ENCODE data around the gene RAB41. TPM values are rescaled to one million over a fixed set of nuclear protein-coding genes. Genes with fewer than 3 reads are reported as not detected.
"Not testable (repeated sequence)": the region's sequence is repeated elsewhere in the genome, so short reads cannot be mapped to it uniquely, and the experiment has no call there.

The RAB41 gene
- total RNA-seq = under 1 TPM in 1 of 2 donors, not detected in 1; 0.34 TPM
- long read RNA-seq = 0 reads

GRCh38 chrX:70281951-70282350, at the start of gene RAB41:
Gene RAB41, plus strand, starts transcription at chrX:70282172. Its CDS starts 46 bp downstream, at chrX:70282218.
- intact Hi-C loops (cut with DNase I, micrococcal nuclease) = no loop called here
- no peak for ATAC-seq
- DNase-seq = no peak

- no peak for ATAC-seq
- intact Hi-C loops (cut with DNase I, micrococcal nuclease) = no loop called here
- no peak for DNase-seq
Observed at GRCh38 chrX:70234355-70234754, 47.6 kb upstream of the RAB41 start, which contains the start of gene AWAT1. Gene AWAT1, plus strand, starts transcription at chrX:70234655. Its CDS starts 41 bp downstream, at chrX:70234696.

- intact Hi-C loops (cut with DNase I, micrococcal nuclease) = no loop called here
- DNase-seq (no peak), ATAC-seq (no peak)
Observed at GRCh38 chrX:70240751-70241150, 41.2 kb upstream of the RAB41 start.

- DNase-seq (no peak), ATAC-seq (no peak)
- intact Hi-C loops (cut with DNase I, micrococcal nuclease) = no loop called here
Observed at GRCh38 chrX:70241501-70241900, 40.5 kb upstream of the RAB41 start.

DNA sequence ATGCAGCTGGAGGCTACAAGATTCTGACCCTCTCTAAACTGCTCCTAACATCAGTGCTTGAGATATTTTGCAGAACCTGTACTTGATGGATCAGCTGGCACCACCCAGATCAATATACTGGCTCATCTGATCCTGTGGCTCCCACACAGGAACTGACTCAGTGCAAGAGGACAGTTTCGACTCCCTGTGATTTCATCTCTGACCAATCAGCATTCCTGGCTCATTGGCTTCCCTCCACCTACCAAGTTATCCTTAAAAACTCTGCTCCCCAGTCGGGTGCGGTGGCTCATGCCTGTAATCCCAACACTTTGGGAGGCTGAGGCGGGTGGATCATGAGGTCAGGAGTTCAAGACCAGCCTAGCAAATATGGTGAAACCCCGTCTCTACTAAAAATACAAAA, 38.4 kb upstream of the RAB41 start:
- intact Hi-C loops (cut with DNase I, micrococcal nuclease); DNase-seq; ATAC-seq: not testable (repeated sequence)

GRCh38 chrX:70244881-70245280, 37.1 kb upstream of the RAB41 start:
- ATAC-seq (no peak), DNase-seq (no peak)
- intact Hi-C loops (cut with DNase I, micrococcal nuclease) = no loop called here

- DNase-seq (no peak), ATAC-seq (peak; percentile 32)
- intact Hi-C loops (cut with DNase I, micrococcal nuclease) = no loop called here
Observed at GRCh38 chrX:70247252-70247651, 34.7 kb upstream of the RAB41 start.

GRCh38 chrX:70252491-70252890, 29.5 kb upstream of the RAB41 start:
- intact Hi-C loops (cut with DNase I, micrococcal nuclease) = no loop called here
- DNase-seq (no peak), ATAC-seq (no peak)

- no peak for ATAC-seq
- intact Hi-C loops (cut with DNase I, micrococcal nuclease) = no loop called here
- DNase-seq = no peak
Observed at GRCh38 chrX:70253377-70254062, 28.5 kb upstream of the RAB41 start.

DNA sequence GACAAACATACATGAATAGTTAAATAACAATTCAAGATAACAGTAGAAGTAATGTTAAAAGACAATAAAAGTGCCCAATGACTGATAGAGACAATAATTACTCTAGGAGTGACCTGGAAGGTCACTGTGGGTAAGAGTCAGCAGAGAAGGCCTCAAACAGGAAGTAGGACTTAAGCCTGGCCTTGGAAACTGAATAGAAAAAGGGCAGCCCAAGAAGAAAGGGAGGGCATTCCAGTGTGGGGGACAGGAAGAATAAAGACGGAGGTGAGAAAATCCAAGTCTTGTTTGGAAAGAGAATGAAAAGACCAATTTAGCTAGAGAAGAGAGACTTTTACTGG, 27.9 kb upstream of the RAB41 start:
- intact Hi-C loops (cut with DNase I, micrococcal nuclease) = no loop called here
- DNase-seq (no peak), ATAC-seq (no peak)

DNA sequence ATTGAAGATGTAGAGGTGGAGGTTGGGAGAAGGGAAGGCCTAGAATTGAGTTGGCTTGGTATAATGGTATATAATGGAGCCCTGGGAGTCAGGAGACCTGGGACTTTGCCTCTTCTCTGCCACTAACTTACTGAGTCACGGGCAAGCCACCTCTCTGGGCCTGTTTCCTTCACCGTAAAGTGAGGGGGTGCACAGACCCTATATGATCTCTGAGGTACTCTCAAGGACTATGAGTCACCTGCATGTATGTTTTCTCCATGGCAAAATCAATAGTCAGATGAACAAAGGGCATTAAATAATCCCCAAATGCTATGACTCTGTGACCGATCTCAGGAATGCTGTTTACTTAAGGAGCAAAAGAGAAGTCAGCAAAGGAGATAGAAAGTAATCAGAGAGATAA, 27.1 kb upstream of the RAB41 start:
- no peak for DNase-seq
- ATAC-seq = no peak
- intact Hi-C loops (cut with DNase I, micrococcal nuclease) = no loop called here

- ATAC-seq (no peak), DNase-seq (no peak)
- intact Hi-C loops (cut with DNase I, micrococcal nuclease) = no loop called here
Observed at GRCh38 chrX:70255452-70255851, 26.5 kb upstream of the RAB41 start.

DNA sequence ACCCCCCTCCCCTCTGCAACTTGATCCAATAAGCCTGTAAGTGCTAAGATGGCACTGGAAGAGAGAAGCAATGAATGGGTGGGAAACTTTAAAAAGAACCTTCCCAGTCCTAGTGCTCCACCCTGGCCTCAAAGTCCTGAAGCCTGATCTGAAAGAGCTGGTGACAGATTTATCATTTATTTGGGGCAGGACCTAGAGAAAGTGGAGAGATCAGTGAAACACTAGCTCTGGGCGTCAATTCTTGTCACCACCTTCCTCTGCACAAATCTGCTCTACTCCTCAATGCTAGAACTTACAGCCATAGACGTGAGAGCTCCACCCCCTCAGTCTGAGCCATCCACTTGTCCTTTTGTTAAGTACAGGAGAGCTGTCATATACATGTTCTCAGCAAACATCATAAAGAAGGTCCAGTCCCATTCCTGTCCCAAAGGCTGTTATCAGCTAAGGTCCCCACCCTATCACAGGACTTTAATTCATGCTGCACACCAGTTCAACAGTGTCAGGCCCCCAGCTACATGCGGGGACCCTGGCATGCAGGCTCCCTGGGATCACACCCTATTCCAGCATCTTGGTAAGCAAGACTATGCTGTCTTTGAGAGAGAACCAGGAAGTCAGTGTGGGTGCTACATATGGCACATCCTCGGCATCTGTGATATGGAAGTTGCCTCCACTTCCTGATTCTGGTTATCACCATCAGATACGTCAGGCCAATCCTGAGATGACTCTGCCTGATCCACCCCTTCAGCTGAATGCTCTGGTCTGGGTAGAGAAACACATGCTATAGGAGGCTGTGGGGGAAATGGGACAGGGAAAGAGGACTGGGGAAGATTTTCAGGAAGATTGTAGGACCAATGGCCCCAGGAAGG, 24.3 kb upstream of the RAB41 start:
- ATAC-seq = peak; percentile 82
- DNase-seq = no peak
- intact Hi-C loops (cut with DNase I, micrococcal nuclease) = no loop called here

DNA sequence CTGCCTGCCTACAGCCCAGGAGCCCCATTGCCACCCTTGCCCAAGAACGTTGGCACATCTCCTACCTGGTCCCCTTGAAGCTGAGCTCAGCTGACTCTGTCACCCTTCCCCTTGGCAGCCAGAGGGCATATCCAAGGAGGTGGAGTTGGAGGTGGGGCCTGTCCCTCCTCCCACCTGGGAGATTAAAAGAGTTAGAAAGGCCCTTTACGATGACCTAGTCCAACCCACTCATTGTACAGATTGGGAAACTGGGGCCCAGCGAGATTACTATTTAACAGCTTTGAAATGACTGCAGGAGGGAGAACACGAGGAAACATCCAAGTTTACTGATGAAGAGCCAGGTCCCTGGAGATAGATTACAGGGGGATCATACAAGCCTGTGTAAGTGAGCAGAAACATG, 21.9 kb upstream of the RAB41 start, which contains the start of gene P2RY4:
Gene P2RY4, minus strand, starts transcription at position 101 of the 400 bp plus-strand sequence. CDS start 580 bp downstream, outside the sequence.
- ATAC-seq (no peak), DNase-seq (no peak)
- intact Hi-C loops (cut with DNase I, micrococcal nuclease) = no loop called here

GRCh38 chrX:70262952-70263567, 18.9 kb upstream of the RAB41 start:
- ATAC-seq (peak; percentile 97), DNase-seq (peak; percentile 37 to 58)
- intact Hi-C loops (cut with DNase I, micrococcal nuclease) = no loop called here

DNA sequence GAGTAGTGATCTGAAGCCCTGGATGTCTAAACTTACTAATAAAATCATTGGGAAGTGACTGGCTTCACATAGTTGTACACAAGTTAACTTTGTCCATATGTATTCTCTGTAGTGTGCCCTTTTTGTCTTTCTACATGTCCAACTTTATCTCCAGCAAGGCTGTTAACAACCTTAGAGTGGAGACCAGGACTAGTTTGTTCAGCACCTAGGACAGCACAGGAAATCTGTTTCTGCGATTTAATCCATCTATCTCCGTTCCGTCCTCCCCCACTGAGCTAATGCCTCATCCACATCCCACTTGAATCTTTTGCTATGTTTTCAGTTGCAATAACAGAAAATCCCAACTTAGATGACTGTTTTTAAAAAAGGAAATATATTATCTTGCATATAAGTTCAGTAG, 17.2 kb upstream of the RAB41 start:
- intact Hi-C loops (cut with DNase I, micrococcal nuclease) = no loop called here
- DNase-seq = no peak
- no peak for ATAC-seq

- intact Hi-C loops (cut with DNase I, micrococcal nuclease) = no loop called here
- ATAC-seq (no peak), DNase-seq (no peak)
Observed at GRCh38 chrX:70268034-70268433, 13.9 kb upstream of the RAB41 start, which contains the start of gene ARR3. Gene ARR3, plus strand, starts transcription at chrX:70268334. Its CDS starts 1,052 bp downstream, at chrX:70269386.

DNA sequence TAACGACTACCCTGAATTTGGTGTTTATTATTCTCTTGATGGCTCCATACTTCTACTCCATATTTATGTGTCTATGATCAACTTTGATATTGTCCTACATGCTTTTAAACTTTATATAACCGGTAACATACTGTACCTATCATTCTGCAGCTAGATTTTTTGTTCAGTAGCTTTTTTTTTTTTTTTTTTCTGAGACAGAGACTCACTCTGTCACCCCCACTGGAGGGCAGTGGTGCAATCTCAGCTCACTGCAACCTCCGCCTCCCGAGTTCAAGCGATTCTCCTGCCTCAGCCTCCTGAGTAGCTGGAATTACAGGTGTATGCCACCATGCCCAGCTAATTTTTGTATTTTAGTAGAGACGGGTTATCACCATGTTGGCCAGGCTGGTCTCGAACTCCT, 7.9 kb upstream of the RAB41 start:
- intact Hi-C loops (cut with DNase I, micrococcal nuclease); DNase-seq: not testable (repeated sequence)

DNA sequence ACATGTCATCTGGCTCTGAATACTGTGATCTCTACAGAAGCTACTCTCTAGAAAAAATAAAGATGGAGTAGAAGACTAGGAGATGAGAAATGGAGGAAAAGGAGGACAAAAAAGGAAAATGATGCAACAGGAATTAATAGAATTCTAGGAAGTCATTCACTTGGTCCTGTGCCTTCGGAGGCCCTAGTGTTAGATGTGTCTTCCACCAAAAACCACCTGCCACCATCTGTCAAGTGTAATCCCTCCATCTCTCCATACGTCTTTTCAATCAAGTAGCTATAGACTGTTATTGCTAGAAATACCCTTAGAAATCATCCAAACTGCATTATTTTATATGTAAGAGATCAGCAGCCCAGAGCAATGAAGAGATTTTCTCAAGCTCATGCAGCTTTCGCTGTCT, 2.9 kb upstream of the RAB41 start:
- DNase-seq = no peak
- intact Hi-C loops (cut with DNase I, micrococcal nuclease) = no loop called here
- no peak for ATAC-seq

More for the DNA sequence above, 7.9 kb upstream of the RAB41 start:
- not testable (repeated sequence) for ATAC-seq

DNA sequence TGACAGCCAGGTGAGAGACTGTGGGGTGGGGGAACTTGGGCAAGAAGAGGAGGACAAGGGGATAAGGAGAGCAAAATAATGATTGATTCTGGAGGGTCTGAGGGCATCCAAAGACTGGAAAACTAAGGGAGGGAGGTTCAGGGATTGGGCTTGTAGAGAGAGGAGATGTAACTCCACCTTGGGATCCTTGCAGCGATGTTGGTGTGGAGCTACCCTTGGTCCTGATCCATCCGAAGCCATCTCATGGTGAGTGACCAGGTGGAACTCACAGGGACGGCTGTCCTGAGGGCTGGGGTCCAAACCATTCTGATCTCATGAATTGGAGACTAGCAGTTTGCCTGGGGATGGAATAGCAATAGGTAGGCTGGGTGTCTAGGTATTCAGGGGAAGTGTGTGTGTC, 1.4 kb upstream of the RAB41 start:
- no peak for ATAC-seq

More for the DNA sequence above, 1.4 kb upstream of the RAB41 start:
- DNase-seq = no peak
- intact Hi-C loops (cut with DNase I, micrococcal nuclease) = no loop called here
